Cardiac muscle cell (in vitro differentiated cells and primary cell): ENCODE results near the gene HINFP. TPM values are rescaled to one million over a fixed set of nuclear protein-coding genes. Genes with fewer than 3 reads are reported as not detected.

Experiments used
- DNase-seq, 2 donors: peaks; one replicate each; pipeline versions ENCODE4 v3.0.0 to v3.0.0-alpha.2; 2010 to 2017; ENCODE audit warnings: low read depth in 1 of 2, low spot score in 1 of 2
- H3K27ac ChIP-seq: fragments of 200-600 bp; sonication (generic); 2 replicates; pipeline ENCODE4 v1.5.1; 2016
- H3K27me3 ChIP-seq: fragments of 200-600 bp; sonication (generic); 2 replicates; pipeline ENCODE4 v1.6.0; 2016; ENCODE audit warnings: control low read depth
- H3K36me3 ChIP-seq: fragments of 200-600 bp; sonication (generic); 2 replicates; pipeline ENCODE4 v1.5.1; 2016; ENCODE audit warnings: control low read depth
- H3K4me1 ChIP-seq: fragments of 200-600 bp; sonication (generic); 2 replicates; pipeline ENCODE4 v1.8.1; 2017; ENCODE audit warnings: low read depth, mild to moderate bottlenecking, mixed run types
- H3K4me3 ChIP-seq: fragments of 200-600 bp; sonication (generic); 2 replicates; pipeline ENCODE4 v1.5.1; 2016; ENCODE audit warnings: mild to moderate bottlenecking
- H3K9me3 ChIP-seq: fragments of 200-600 bp; sonication (generic); 2 replicates; pipeline ENCODE4 v1.5.1; 2017; ENCODE audit warnings: low read depth, mild to moderate bottlenecking, control low read depth
- polyA plus RNA-seq: library from polyadenylated mRNA; unstranded; fragments of >200 nt; fragmentation: Nextera tagmentation; extraction: Ambion mirVana; gene quantifications from 2 replicates; pipeline ENCODE4 v1.2.1, GENCODE V29; 2016
- total RNA-seq: library from RNA; depleted of rRNA; stranded (reverse); fragments of >200 nt; gene quantifications from 2 replicates; pipeline ENCODE4 v1.2.3, GENCODE V29; 2016
- TF ChIP-seq, protein P1 (sequence below): IDR thresholded peaks from 2 replicates; pipeline ENCODE4 v1.5.1; 2012; ENCODE audit warnings: low read depth, mild to moderate bottlenecking, low read length

HINFP gene
- total and polyA plus RNA-seq, 2 experiments from 2014 or later: 28.2 to 33.2 TPM

DNA sequence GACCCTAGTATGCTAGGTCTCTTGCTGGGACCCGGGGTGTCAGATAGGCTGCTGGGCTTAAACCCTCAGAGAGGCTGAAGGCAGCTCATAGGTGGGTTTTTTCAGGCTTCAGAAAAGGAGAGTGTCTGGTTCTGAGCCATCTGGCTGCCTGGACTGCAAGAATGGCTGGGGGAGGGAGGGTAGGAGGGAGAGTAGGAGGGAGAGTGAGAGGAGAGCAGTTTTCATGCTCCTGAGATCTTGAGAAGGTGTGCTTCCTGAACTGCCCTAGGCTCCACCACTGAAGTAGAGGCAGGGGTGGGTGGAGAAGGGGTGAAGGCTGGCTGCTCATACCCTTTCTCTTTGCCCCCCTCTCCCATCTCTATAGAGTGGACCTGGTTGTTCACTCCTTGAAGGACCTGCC lies 32.1 kb upstream of the HINFP start:
- Histone ChIP-seq H3K9me3 (no peaks in the 10 kb centered on the region), H3K4me3 (no peak overlapping the region), H3K4me1 (peaks cover 16% of the 10 kb centered on the region), H3K36me3 (peaks cover 13% of the 10 kb centered on the region), H3K27me3 (no peaks in the 10 kb centered on the region), H3K27ac (no peak overlapping the region)
- no peak for DNase-seq
- TF ChIP-seq, protein P1, sequence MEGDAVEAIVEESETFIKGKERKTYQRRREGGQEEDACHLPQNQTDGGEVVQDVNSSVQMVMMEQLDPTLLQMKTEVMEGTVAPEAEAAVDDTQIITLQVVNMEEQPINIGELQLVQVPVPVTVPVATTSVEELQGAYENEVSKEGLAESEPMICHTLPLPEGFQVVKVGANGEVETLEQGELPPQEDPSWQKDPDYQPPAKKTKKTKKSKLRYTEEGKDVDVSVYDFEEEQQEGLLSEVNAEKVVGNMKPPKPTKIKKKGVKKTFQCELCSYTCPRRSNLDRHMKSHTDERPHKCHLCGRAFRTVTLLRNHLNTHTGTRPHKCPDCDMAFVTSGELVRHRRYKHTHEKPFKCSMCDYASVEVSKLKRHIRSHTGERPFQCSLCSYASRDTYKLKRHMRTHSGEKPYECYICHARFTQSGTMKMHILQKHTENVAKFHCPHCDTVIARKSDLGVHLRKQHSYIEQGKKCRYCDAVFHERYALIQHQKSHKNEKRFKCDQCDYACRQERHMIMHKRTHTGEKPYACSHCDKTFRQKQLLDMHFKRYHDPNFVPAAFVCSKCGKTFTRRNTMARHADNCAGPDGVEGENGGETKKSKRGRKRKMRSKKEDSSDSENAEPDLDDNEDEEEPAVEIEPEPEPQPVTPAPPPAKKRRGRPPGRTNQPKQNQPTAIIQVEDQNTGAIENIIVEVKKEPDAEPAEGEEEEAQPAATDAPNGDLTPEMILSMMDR: no peak

- no peaks in the 10 kb centered on the region for H3K9me3 ChIP-seq
- peaks cover 13% of the 10 kb centered on the region for H3K36me3 ChIP-seq
- H3K4me3 ChIP-seq: no peak overlapping the region
- peaks cover 10% of the 10 kb centered on the region for H3K4me1 ChIP-seq
- DNase-seq: no peak
- TF ChIP-seq, protein P1: no peak
- no peaks in the 10 kb centered on the region for H3K27me3 ChIP-seq
- no peak overlapping the region for H3K27ac ChIP-seq
Observed at GRCh38 chr11:119091178-119091577, 30.2 kb upstream of the HINFP start.

- H3K36me3 ChIP-seq: peaks cover 20% of the 10 kb centered on the region
- peak overlapping the region; percentile 74 for H3K4me3 ChIP-seq
- peak in 1 of 2 donors; percentile 4 for DNase-seq
- no peaks in the 10 kb centered on the region for H3K27me3 ChIP-seq
- peaks cover 10% of the 10 kb centered on the region for H3K4me1 ChIP-seq
- no peaks in the 10 kb centered on the region for H3K9me3 ChIP-seq
- no peak overlapping the region for H3K27ac ChIP-seq
- TF ChIP-seq, protein P1: no peak
Observed at GRCh38 chr11:119091966-119092879, 29.2 kb upstream of the HINFP start.

GRCh38 chr11:119092880-119093842 lies 28.2 kb upstream of the HINFP start:
- Histone ChIP-seq H3K4me3 (peak overlapping the region; percentile 74), H3K9me3 (no peaks in the 10 kb centered on the region), H3K4me1 (peaks cover 10% of the 10 kb centered on the region), H3K27ac (peak overlapping the region; percentile 93), H3K27me3 (no peaks in the 10 kb centered on the region), H3K36me3 (peaks cover 30% of the 10 kb centered on the region)
- DNase-seq: peak in 1 of 2 donors; percentile 34
- TF ChIP-seq, protein P1: no peak
